ENCODE measurements around the gene ATG16L1. TPM values are rescaled to one million over a fixed set of nuclear protein-coding genes. Genes with fewer than 3 reads are reported as not detected.

The ATG16L1 gene
- total RNA-seq, 1 experiment from 2014 or later, result 42.0 TPM

GRCh38 chr2:233267516-233268245 is 16.2 kb downstream of the ATG16L1 start:
- no peaks in the 10 kb centered on the region; a peak in 1 of 4 replicates for H3K4me1 Mint-ChIP-seq

More at GRCh38 chr2:233267516-233268245, 16.2 kb downstream of the ATG16L1 start:
- Histone ChIP-seq H3K23ac (ENCODE audit: insufficient read length, low read depth, low read length) (no peak overlapping the region), H2AFZ (ENCODE audit: low read length) (no peak overlapping the region), H3K56ac (ENCODE audit: insufficient read length, low read depth, low read length) (no peak overlapping the region), H2BK20ac (ENCODE audit: low read depth, low read length, poor library complexity, severe bottlenecking) (no peak overlapping the region), H3K23me2 (ENCODE audit: insufficient read length, low read depth, low read length, poor library complexity, severe bottlenecking) (no peaks in the 10 kb centered on the region), H2BK5ac (ENCODE audit: insufficient read length, low read length) (no peak overlapping the region), H4K5ac (ENCODE audit: insufficient read length, low read depth, low read length) (no peak overlapping the region), H3K18ac (ENCODE audit: insufficient read length, low read depth, low read length) (no peak overlapping the region), H2BK15ac (ENCODE audit: low read depth, low read length) (no peak overlapping the region), H4K20me1 (ENCODE audit: control insufficient read depth, insufficient read depth, insufficient read length) (no peaks in the 10 kb centered on the region), H3K9ac (ENCODE audit: extremely low read depth, insufficient read length, low read length) (no peak overlapping the region), H3K4ac (ENCODE audit: low read depth, low read length) (no peak overlapping the region), H3K14ac (ENCODE audit: insufficient read depth, low read length) (no peak overlapping the region), H3K4me1 (ENCODE audit: insufficient read depth, low read length) (no peaks in the 10 kb centered on the region), H3K4me2 (ENCODE audit: insufficient read depth, insufficient read length, low read length) (no peak overlapping the region), H3K79me2 (ENCODE audit: insufficient read depth, low read length) (no peaks in the 10 kb centered on the region), H3K9me3 (ENCODE audit: control insufficient read depth, low read depth, low read length) (no peaks in the 10 kb centered on the region), H4K91ac (ENCODE audit: insufficient read length, low read depth, low read length) (no peak overlapping the region), H2AK5ac (ENCODE audit: insufficient read length, low read length) (no peak overlapping the region), H2BK12ac (ENCODE audit: insufficient read length, low read depth, low read length) (no peak overlapping the region), H4K8ac (replicated peaks; ENCODE audit: insufficient read length, low read depth, low read length) (no peak overlapping the region), H3T11ph (ENCODE audit: low read length) (no peak overlapping the region), H3K27me3 (ENCODE audit: insufficient read depth, low read length) (no peaks in the 10 kb centered on the region), H3K27ac (ENCODE audit: insufficient read length, low read depth, low read length) (no peak overlapping the region), H2BK120ac (ENCODE audit: low read depth, low read length, poor library complexity, severe bottlenecking) (no peak overlapping the region), H3K79me1 (ENCODE audit: insufficient read depth, low read depth, low read length, poor library complexity, severe bottlenecking) (no peaks in the 10 kb centered on the region)
- TF ChIP-seq CTCF (conservative IDR thresholded peaks at IDR 0.05), result no peak
- Mint-ChIP-seq H3K4me3 (no peak overlapping the region), H3K27me3 (ENCODE audit: low read depth) (no peaks in the 10 kb centered on the region), H3K9me3 (no peaks in the 10 kb centered on the region), H3K36me3 (ENCODE audit: insufficient read depth in 1 of 3, low read depth in 3 of 3) (peaks cover 41 to 94% (median 81%) of the 10 kb centered on the region in 3 experiments), H3K27ac (no peak overlapping the region; a peak in 1 of 7 replicates)
- WGBS (ENCODE audit: extremely low coverage, insufficient read length, low lambda C conversion rate), result no CpG with 5 or more reads among the region's 6 CpGs
- DNase-seq, result no peak

All from H9 (cell line).